GM23338 (cell line): ENCODE measurements around the gene CALML5. TPM values are rescaled to one million over a fixed set of nuclear protein-coding genes. Genes with fewer than 3 reads are reported as not detected.

Source experiments
- ATAC-seq: fragments of 200-7000 bp; cut with Tn5 transposase; 3 replicates; pipeline ENCODE4 v1.9.1; 2020
- DNase-seq: peaks from one replicate; pipeline ENCODE4 v3.0.0-alpha.2; 2015; ENCODE audit warnings: low spot score
- H2AFZ ChIP-seq: fragments of 200-600 bp; sonication (generic); 2 replicates; pipeline ENCODE4 v1.8.0; 2016; ENCODE audit warnings: antibody characterized with exemption, mild to moderate bottlenecking, moderate library complexity
- H3F3A ChIP-seq: fragments of 200-600 bp; sonication (generic); replicated peaks from 2 replicates; pipeline ENCODE4 v1.8.0; 2017; ENCODE audit warnings: antibody characterized with exemption, mixed run types, low read depth
- H3K27ac ChIP-seq: fragments of 200-600 bp; sonication (generic); 2 replicates; pipeline ENCODE4 v1.6.1; 2016; ENCODE audit warnings: low read depth
- H3K27me3 ChIP-seq: fragments of 200-600 bp; sonication (generic); 2 replicates; pipeline ENCODE4 v1.8.0; 2016; ENCODE audit warnings: mild to moderate bottlenecking, mixed run types, moderate library complexity; ENCODE audit not compliant: insufficient read depth
- H3K36me3 ChIP-seq: fragments of 200-600 bp; sonication (generic); 2 replicates; pipeline ENCODE4 v1.8.0; 2016; ENCODE audit warnings: mild to moderate bottlenecking; ENCODE audit not compliant: insufficient read depth
- H3K4me1 ChIP-seq: fragments of 200-600 bp; sonication (generic); 2 replicates; pipeline ENCODE4 v1.8.0; 2016; ENCODE audit warnings: mild to moderate bottlenecking, moderate library complexity; ENCODE audit not compliant: insufficient read depth
- H3K4me2 ChIP-seq: fragments of 200-600 bp; sonication (generic); 2 replicates; pipeline ENCODE4 v1.7.1; 2017; ENCODE audit warnings: mixed run types
- H3K4me3 ChIP-seq: fragments of 200-600 bp; sonication (generic); 2 replicates; pipeline ENCODE4 v1.6.1; 2016; ENCODE audit warnings: mixed run types
- H3K79me2 ChIP-seq: fragments of 200-600 bp; sonication (generic); replicated peaks from 2 replicates; pipeline ENCODE4 v1.8.0; 2017; ENCODE audit warnings: mild to moderate bottlenecking; ENCODE audit not compliant: insufficient read depth
- H3K9me2 ChIP-seq: fragments of 200-600 bp; sonication (generic); 2 replicates; pipeline ENCODE4 v1.8.0; 2017; ENCODE audit not compliant: insufficient read depth
- H4K20me1 ChIP-seq: fragments of 200-600 bp; sonication (generic); replicated peaks from 2 replicates; pipeline ENCODE4 v1.8.0; 2017; ENCODE audit warnings: mild to moderate bottlenecking; ENCODE audit not compliant: insufficient read depth
- H3K27ac Mint-ChIP-seq: 2 replicates; pipeline ENCODE4 v1.8.0; 2020; ENCODE audit warnings: inconsistent platforms, mild to moderate bottlenecking, moderate library complexity, mixed read lengths
- H3K27me3 Mint-ChIP-seq: 3 replicates; pipeline ENCODE4 v1.8.0; 2022; ENCODE audit warnings: low read depth, mild to moderate bottlenecking, moderate library complexity, mixed read lengths, inconsistent platforms; ENCODE audit not compliant: insufficient read depth, poor library complexity
- H3K36me3 Mint-ChIP-seq: 3 replicates; pipeline ENCODE4 v1.8.0; 2021; ENCODE audit warnings: low read depth, mild to moderate bottlenecking, inconsistent platforms, moderate library complexity, mixed read lengths
- H3K4me1 Mint-ChIP-seq: 3 replicates; pipeline ENCODE4 v1.8.0; 2020; ENCODE audit warnings: mild to moderate bottlenecking, inconsistent platforms, mixed read lengths
- H3K4me3 Mint-ChIP-seq: 3 replicates; pipeline ENCODE4 v1.8.0; 2021; ENCODE audit warnings: moderate library complexity, mild to moderate bottlenecking, inconsistent platforms, mixed read lengths
- H3K9me3 Mint-ChIP-seq: 3 replicates; pipeline ENCODE4 v1.8.0; 2020; ENCODE audit warnings: moderate library complexity, mild to moderate bottlenecking, inconsistent platforms, mixed read lengths
- CREB1 ChIP-seq: fragments of 250-450 bp; sonication (Bioruptor Pico); IDR thresholded peaks from 2 replicates; pipeline ENCODE4 v1.5.0; 2020; ENCODE audit warnings: low read depth, mild to moderate bottlenecking, moderate library complexity
- EZH2 ChIP-seq: fragments of 200-600 bp; sonication (generic); IDR thresholded peaks from one replicate; pipeline ENCODE4 v1.8.0; 2017; ENCODE audit warnings: antibody characterized with exemption, mild to moderate bottlenecking, low read depth; ENCODE audit not compliant: unreplicated experiment
- EZH2phosphoT487 ChIP-seq: fragments of 200-600 bp; sonication (generic); IDR thresholded peaks from one replicate; pipeline ENCODE4 v1.8.1; 2018; ENCODE audit warnings: antibody characterized with exemption; ENCODE audit not compliant: unreplicated experiment
- JUNB ChIP-seq: IDR thresholded peaks from one replicate; pipeline ENCODE4 v1.6.1; 2016; ENCODE audit warnings: antibody characterized with exemption; ENCODE audit not compliant: unreplicated experiment
- NANOG ChIP-seq: IDR thresholded peaks from 2 replicates; pipeline ENCODE4 v1.6.1; 2016; ENCODE audit warnings: antibody characterized with exemption, borderline replicate concordance
- POLR2AphosphoS5 ChIP-seq: IDR thresholded peaks from 2 replicates; pipeline ENCODE4 v1.6.1; 2016; ENCODE audit warnings: antibody characterized with exemption, low read depth
- STAT1 ChIP-seq: IDR thresholded peaks from one replicate; pipeline ENCODE4 v1.6.1; 2016; ENCODE audit warnings: antibody characterized with exemption; ENCODE audit not compliant: unreplicated experiment
- ZNF114 ChIP-seq: fragments of 250-450 bp; sonication (Bioruptor Pico); IDR thresholded peaks from 2 replicates; pipeline ENCODE4 v1.5.0; 2020; ENCODE audit warnings: mild to moderate bottlenecking, moderate library complexity
- ZNF331 ChIP-seq: fragments of 250-450 bp; sonication (Bioruptor Pico); IDR thresholded peaks from 2 replicates; pipeline ENCODE4 v1.5.0; 2020; ENCODE audit warnings: low read depth, mild to moderate bottlenecking, moderate library complexity
- polyA plus RNA-seq: library from polyadenylated mRNA; unstranded; fragments of >200 nt; fragmentation: Nextera tagmentation; extraction: Ambion mirVana; gene quantifications from 2 replicates; pipeline ENCODE4 v1.2.1, GENCODE V29; 2016
- total RNA-seq: library from RNA; depleted of rRNA; stranded (reverse); fragments of >200 nt; shearing (Covaris generic); gene quantifications from 2 replicates; pipeline ENCODE4 v1.2.3, GENCODE V29; 2014
- TF ChIP-seq, protein P1 (sequence below), 2 experiments: fragments of 200-600 bp in 1 of 2; sonication (generic) in 1 of 2; conservative IDR thresholded peaks; 2 replicates each; pipeline versions ENCODE4 v1.5.1 to v1.6.1; 2016 to 2017; ENCODE audit warnings: antibody characterized with exemption in 2 of 2, low read depth in 2 of 2, mild to moderate bottlenecking in 2 of 2, moderate library complexity in 1 of 2
- TF ChIP-seq, protein P2 (sequence below): IDR thresholded peaks from 2 replicates; pipeline ENCODE4 v1.6.1; 2016; ENCODE audit warnings: antibody characterized with exemption
- TF ChIP-seq, protein P3 (sequence below): fragments of 250-450 bp; sonication (Bioruptor Pico); IDR thresholded peaks from 2 replicates; pipeline ENCODE4 v1.5.0; 2020; ENCODE audit warnings: mild to moderate bottlenecking, moderate library complexity
- TF ChIP-seq, protein P4 (sequence below): IDR thresholded peaks from one replicate; pipeline ENCODE4 v1.6.1; 2018; ENCODE audit warnings: antibody characterized with exemption; ENCODE audit not compliant: unreplicated experiment

Gene CALML5
- total and polyA plus RNA-seq, 2 experiments from 2014 or later: 0.40 TPM; not detected in 1

DNA sequence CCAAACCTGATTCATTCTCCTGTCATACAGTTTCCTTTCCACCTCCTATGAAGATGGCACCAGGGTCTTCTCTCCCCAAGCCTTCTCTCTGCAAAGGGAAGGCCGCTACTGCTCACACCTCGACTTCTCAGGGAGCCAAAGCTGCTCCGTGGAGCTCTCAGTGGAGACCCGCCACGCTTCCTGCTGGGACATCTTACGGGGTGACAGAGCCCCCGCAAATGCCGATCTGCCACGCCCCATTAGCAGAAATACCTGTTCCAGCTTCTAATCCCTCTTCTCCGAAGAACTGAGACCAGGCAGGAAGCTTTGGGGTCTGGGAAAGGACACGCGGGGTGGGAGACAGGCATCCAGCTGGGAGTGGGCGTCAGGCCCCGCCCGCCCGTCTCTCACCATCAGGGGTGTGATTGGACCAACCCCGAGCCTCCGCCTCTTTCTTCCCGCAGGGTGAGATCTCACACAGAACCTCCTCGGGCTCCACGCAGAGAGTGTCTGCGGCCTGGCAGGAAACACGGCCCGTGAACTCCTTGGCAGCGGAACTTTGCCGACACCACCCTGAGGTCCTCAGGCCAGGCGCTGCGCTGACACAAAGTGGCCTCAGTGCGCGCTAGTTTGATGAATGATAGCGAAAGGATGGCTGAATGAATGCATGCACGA, 12.0 kb upstream of the CALML5 start:
- H3K27me3 ChIP-seq: no peaks in the 10 kb centered on the region
- Mint-ChIP-seq H3K36me3 (no peaks in the 10 kb centered on the region), H3K27ac (no peak overlapping the region), H3K4me1 (peaks cover 11% of the 10 kb centered on the region), H3K4me3 (no peak overlapping the region), H3K27me3 (peaks cover 5% of the 10 kb centered on the region), H3K9me3 (no peaks in the 10 kb centered on the region)
- H3K9me2 ChIP-seq: peaks cover 5% of the 10 kb centered on the region; the same call in 1 of the 2 replicates
- no peaks in the 10 kb centered on the region for H3K36me3 ChIP-seq
- no peaks in the 10 kb centered on the region for H3K79me2 ChIP-seq
- peaks cover 6% of the 10 kb centered on the region; the same call in 1 of the 2 replicates for H3K4me1 ChIP-seq
- H3K4me3 ChIP-seq: no peak overlapping the region
- H3K4me2 ChIP-seq: no peak overlapping the region
- no peaks in the 10 kb centered on the region for H3F3A ChIP-seq
- TF ChIP-seq EZH2phosphoT487: no peak
- no peak for TF ChIP-seq JUNB
- TF ChIP-seq, protein P1, sequence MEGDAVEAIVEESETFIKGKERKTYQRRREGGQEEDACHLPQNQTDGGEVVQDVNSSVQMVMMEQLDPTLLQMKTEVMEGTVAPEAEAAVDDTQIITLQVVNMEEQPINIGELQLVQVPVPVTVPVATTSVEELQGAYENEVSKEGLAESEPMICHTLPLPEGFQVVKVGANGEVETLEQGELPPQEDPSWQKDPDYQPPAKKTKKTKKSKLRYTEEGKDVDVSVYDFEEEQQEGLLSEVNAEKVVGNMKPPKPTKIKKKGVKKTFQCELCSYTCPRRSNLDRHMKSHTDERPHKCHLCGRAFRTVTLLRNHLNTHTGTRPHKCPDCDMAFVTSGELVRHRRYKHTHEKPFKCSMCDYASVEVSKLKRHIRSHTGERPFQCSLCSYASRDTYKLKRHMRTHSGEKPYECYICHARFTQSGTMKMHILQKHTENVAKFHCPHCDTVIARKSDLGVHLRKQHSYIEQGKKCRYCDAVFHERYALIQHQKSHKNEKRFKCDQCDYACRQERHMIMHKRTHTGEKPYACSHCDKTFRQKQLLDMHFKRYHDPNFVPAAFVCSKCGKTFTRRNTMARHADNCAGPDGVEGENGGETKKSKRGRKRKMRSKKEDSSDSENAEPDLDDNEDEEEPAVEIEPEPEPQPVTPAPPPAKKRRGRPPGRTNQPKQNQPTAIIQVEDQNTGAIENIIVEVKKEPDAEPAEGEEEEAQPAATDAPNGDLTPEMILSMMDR (conservative IDR thresholded peaks at IDR 0.05; ENCODE audit: low read depth in 2 of 2): no peak
- TF ChIP-seq ZNF331 (CRISPR knock-in tag): no peak
- no peak for TF ChIP-seq CREB1 (CRISPR knock-in tag)
- TF ChIP-seq, protein P2, sequence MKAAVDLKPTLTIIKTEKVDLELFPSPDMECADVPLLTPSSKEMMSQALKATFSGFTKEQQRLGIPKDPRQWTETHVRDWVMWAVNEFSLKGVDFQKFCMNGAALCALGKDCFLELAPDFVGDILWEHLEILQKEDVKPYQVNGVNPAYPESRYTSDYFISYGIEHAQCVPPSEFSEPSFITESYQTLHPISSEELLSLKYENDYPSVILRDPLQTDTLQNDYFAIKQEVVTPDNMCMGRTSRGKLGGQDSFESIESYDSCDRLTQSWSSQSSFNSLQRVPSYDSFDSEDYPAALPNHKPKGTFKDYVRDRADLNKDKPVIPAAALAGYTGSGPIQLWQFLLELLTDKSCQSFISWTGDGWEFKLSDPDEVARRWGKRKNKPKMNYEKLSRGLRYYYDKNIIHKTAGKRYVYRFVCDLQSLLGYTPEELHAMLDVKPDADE: no peak
- TF ChIP-seq STAT1: no peak
- no peak for TF ChIP-seq EZH2
- TF ChIP-seq, protein P3, sequence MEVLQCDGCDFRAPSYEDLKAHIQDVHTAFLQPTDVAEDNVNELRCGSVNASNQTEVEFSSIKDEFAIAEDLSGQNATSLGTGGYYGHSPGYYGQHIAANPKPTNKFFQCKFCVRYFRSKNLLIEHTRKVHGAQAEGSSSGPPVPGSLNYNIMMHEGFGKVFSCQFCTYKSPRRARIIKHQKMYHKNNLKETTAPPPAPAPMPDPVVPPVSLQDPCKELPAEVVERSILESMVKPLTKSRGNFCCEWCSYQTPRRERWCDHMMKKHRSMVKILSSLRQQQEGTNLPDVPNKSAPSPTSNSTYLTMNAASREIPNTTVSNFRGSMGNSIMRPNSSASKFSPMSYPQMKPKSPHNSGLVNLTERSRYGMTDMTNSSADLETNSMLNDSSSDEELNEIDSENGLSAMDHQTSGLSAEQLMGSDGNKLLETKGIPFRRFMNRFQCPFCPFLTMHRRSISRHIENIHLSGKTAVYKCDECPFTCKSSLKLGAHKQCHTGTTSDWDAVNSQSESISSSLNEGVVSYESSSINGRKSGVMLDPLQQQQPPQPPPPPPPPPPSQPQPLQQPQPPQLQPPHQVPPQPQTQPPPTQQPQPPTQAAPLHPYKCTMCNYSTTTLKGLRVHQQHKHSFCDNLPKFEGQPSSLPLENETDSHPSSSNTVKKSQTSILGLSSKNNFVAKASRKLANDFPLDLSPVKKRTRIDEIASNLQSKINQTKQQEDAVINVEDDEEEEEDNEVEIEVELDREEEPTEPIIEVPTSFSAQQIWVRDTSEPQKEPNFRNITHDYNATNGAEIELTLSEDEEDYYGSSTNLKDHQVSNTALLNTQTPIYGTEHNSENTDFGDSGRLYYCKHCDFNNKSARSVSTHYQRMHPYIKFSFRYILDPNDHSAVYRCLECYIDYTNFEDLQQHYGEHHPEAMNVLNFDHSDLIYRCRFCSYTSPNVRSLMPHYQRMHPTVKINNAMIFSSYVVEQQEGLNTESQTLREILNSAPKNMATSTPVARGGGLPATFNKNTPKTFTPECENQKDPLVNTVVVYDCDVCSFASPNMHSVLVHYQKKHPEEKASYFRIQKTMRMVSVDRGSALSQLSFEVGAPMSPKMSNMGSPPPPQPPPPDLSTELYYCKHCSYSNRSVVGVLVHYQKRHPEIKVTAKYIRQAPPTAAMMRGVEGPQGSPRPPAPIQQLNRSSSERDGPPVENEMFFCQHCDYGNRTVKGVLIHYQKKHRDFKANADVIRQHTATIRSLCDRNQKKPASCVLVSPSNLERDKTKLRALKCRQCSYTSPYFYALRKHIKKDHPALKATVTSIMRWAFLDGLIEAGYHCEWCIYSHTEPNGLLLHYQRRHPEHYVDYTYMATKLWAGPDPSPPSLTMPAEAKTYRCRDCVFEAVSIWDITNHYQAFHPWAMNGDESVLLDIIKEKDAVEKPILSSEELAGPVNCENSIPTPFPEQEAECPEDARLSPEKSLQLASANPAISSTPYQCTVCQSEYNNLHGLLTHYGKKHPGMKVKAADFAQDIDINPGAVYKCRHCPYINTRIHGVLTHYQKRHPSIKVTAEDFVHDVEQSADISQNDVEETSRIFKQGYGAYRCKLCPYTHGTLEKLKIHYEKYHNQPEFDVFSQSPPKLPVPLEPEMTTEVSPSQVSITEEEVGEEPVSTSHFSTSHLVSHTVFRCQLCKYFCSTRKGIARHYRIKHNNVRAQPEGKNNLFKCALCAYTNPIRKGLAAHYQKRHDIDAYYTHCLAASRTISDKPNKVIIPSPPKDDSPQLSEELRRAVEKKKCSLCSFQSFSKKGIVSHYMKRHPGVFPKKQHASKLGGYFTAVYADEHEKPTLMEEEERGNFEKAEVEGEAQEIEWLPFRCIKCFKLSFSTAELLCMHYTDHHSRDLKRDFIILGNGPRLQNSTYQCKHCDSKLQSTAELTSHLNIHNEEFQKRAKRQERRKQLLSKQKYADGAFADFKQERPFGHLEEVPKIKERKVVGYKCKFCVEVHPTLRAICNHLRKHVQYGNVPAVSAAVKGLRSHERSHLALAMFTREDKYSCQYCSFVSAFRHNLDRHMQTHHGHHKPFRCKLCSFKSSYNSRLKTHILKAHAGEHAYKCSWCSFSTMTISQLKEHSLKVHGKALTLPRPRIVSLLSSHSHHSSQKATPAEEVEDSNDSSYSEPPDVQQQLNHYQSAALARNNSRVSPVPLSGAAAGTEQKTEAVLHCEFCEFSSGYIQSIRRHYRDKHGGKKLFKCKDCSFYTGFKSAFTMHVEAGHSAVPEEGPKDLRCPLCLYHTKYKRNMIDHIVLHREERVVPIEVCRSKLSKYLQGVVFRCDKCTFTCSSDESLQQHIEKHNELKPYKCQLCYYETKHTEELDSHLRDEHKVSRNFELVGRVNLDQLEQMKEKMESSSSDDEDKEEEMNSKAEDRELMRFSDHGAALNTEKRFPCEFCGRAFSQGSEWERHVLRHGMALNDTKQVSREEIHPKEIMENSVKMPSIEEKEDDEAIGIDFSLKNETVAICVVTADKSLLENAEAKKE (CRISPR knock-in tag): no peak
- no peak for TF ChIP-seq ZNF114 (CRISPR knock-in tag)
- TF ChIP-seq POLR2AphosphoS5: no peak
- TF ChIP-seq NANOG: no peak
- TF ChIP-seq, protein P4, sequence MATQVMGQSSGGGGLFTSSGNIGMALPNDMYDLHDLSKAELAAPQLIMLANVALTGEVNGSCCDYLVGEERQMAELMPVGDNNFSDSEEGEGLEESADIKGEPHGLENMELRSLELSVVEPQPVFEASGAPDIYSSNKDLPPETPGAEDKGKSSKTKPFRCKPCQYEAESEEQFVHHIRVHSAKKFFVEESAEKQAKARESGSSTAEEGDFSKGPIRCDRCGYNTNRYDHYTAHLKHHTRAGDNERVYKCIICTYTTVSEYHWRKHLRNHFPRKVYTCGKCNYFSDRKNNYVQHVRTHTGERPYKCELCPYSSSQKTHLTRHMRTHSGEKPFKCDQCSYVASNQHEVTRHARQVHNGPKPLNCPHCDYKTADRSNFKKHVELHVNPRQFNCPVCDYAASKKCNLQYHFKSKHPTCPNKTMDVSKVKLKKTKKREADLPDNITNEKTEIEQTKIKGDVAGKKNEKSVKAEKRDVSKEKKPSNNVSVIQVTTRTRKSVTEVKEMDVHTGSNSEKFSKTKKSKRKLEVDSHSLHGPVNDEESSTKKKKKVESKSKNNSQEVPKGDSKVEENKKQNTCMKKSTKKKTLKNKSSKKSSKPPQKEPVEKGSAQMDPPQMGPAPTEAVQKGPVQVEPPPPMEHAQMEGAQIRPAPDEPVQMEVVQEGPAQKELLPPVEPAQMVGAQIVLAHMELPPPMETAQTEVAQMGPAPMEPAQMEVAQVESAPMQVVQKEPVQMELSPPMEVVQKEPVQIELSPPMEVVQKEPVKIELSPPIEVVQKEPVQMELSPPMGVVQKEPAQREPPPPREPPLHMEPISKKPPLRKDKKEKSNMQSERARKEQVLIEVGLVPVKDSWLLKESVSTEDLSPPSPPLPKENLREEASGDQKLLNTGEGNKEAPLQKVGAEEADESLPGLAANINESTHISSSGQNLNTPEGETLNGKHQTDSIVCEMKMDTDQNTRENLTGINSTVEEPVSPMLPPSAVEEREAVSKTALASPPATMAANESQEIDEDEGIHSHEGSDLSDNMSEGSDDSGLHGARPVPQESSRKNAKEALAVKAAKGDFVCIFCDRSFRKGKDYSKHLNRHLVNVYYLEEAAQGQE: no peak
- no peak overlapping the region for H3K27ac ChIP-seq
- DNase-seq (no peak), ATAC-seq (peak; percentile 73)
- peak overlapping the region; percentile 74 for H2AFZ ChIP-seq
- H4K20me1 ChIP-seq: no peaks in the 10 kb centered on the region
